Fibroblast of skin of abdomen (primary cell): ENCODE measurements around the gene ZNF462. TPM values are rescaled to one million over a fixed set of nuclear protein-coding genes. Genes with fewer than 3 reads are reported as not detected.
"Not testable (repeated sequence)": the region's sequence is repeated elsewhere in the genome, so short reads cannot be mapped to it uniquely, and the experiment has no call there.

Experiments used
- DNase-seq: peaks from one replicate; pipeline ENCODE4 v3.0.0-alpha.2; 2013
- polyA plus RNA-seq, 2 experiments: library from polyadenylated mRNA; unstranded; fragments of 120-200 nt; gene quantifications; one replicate each; pipeline ENCODE4 v1.2.1, GENCODE V29; 2013; ENCODE audit not compliant: insufficient read length in 2 of 2

The ZNF462 gene, protein sequence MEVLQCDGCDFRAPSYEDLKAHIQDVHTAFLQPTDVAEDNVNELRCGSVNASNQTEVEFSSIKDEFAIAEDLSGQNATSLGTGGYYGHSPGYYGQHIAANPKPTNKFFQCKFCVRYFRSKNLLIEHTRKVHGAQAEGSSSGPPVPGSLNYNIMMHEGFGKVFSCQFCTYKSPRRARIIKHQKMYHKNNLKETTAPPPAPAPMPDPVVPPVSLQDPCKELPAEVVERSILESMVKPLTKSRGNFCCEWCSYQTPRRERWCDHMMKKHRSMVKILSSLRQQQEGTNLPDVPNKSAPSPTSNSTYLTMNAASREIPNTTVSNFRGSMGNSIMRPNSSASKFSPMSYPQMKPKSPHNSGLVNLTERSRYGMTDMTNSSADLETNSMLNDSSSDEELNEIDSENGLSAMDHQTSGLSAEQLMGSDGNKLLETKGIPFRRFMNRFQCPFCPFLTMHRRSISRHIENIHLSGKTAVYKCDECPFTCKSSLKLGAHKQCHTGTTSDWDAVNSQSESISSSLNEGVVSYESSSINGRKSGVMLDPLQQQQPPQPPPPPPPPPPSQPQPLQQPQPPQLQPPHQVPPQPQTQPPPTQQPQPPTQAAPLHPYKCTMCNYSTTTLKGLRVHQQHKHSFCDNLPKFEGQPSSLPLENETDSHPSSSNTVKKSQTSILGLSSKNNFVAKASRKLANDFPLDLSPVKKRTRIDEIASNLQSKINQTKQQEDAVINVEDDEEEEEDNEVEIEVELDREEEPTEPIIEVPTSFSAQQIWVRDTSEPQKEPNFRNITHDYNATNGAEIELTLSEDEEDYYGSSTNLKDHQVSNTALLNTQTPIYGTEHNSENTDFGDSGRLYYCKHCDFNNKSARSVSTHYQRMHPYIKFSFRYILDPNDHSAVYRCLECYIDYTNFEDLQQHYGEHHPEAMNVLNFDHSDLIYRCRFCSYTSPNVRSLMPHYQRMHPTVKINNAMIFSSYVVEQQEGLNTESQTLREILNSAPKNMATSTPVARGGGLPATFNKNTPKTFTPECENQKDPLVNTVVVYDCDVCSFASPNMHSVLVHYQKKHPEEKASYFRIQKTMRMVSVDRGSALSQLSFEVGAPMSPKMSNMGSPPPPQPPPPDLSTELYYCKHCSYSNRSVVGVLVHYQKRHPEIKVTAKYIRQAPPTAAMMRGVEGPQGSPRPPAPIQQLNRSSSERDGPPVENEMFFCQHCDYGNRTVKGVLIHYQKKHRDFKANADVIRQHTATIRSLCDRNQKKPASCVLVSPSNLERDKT (N-terminal part only)
- polyA plus RNA-seq (2013, experiment 1 of 2; ENCODE audit: insufficient read length): 7.6 TPM
- 6.3 TPM for polyA plus RNA-seq (2013, experiment 2 of 2; ENCODE audit: insufficient read length)

DNA sequence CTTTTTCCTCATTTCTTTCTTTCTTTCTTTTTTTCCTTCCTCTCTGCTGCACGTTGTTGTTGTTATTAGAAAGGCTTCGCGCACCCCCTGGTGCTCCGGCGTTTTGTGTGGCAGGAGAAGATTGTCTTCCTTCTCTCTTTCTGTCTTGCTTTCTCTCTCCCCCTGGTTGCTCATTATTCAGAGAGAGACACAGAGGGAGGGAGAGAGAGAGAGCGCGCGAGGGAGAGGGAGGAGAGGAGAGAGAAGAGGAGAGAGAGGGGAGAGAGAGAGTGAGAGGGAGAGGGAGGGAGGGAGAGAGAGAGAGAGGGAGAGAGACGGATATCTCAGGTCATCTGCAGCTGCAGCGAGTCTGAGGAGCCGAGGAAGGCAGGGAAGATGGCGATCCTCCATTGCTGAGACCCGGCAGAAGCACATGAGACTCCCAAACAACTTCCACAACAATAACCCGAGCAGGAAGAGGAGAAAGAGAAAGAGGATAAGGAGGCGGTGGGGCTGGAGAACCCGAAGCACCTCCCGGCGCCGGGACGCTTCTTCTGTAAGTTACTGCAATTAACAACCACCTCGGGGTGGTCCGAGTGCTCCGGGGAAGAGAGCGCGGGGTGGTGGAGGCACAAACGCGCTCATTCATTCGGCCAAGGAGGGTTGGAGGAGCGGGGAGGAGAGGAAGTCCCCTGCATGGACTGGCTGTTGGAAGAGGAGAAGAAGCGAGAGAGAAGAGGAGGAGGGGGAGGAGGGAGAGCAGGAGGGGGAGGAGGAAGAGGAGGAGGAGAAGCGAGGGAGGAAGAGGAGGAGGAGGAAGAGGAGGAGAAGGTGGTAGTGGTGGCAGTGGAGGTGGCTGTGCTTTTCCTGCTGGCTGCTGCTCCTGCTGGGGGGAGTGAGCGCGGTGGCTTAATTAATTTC is at the start of gene ZNF462:
Gene ZNF462, plus strand, starts transcription at position 346 of the 900 bp plus-strand sequence. CDS start 60,218 bp downstream, outside the sequence.
- DNase-seq: peak; percentile 83

DNA sequence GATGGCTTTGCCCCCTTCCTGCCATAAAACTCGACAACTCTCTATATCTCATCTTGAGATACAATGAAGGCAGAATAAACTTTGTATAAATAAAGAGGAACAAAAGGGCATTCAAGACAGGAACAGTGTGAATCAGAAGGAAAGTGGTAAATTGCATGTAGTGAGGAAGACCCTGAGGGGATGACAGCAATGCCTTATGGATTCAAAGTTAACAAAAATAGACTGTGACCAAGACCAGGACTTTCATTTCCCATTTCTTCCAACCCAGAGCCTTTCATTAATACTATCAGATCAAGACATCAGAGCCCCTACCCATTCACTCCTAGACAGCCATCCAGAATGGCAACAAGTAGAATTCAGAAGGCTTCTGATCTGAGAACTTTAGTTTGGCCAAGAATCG is 46.4 kb upstream of the ZNF462 start:
- no peak for DNase-seq

DNA sequence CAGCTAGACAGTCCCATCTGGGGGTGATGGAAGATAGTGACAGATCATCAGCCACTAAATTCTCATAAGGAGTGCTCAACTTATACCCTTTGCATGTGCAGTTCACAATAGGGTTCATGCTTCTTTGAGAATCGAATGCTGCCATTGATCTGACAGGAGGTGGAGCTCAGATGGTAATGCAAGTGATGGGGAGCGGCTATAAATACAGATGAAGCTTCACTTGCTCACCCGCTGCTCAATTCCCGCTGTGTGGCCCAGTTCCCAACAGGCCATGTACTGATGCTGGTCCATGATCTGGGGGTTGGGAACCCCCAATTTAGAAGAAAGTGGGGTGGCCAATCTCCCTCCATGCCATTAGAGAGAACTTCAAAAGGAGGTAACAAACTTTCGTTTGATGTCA is 44.9 kb upstream of the ZNF462 start:
- DNase-seq: no peak

DNA sequence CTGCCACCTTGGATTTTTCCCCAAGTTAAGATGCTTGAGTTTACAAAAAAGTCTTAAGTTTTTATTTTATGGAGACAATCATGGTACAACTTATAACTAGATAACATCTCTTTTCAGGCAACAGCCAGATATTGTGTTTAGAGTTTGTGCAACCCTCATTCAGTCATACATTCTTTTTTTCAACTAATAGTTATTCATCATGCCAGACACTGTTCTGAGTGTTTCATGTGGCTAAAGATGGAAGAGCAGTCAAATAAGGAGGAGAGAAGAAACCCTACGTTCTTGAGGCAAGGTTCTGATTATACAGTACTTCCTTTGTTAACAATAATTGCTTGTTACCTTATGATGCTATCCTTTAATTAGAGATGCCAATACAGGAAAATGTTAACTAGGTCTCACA is 42.1 kb upstream of the ZNF462 start:
- DNase-seq: peak; percentile 5

DNA sequence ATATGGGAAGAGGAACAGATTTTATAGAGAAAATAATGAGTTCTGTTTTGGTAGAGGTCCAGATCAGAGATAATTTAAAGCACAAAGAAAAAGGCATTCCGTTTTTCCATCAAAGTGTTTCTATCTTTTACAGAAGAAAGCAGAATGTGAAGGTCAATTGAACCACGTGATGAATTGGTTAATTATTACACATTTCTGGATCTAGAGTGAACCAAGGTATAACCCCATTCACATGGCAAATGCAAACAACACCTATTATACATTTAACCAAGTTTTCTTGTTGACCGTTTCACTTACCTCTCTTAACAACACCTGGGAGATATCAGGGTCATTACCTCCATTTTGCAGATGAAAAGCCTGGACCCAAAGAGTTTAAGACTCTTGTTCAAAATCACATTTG is 34.9 kb upstream of the ZNF462 start:
- no peak for DNase-seq

DNA sequence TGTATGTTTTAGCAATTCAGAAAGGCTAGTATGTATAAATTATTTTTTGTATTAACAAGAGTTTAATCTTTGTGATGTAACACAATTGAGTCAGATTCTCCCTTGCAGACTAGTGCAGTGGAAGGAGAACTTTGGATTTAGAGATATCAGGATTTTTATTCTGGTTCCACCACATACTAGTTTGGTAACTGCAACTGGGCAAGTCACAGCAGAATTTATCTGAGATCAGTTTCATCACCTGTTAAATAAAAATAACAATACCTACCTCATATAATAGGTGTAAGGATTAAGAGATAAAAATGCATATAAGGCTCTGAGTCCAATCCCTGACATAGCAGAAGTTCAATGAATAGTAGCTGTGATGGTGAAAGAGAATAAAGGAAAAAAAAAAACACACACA is 34.0 kb upstream of the ZNF462 start:
- DNase-seq: no peak

DNA sequence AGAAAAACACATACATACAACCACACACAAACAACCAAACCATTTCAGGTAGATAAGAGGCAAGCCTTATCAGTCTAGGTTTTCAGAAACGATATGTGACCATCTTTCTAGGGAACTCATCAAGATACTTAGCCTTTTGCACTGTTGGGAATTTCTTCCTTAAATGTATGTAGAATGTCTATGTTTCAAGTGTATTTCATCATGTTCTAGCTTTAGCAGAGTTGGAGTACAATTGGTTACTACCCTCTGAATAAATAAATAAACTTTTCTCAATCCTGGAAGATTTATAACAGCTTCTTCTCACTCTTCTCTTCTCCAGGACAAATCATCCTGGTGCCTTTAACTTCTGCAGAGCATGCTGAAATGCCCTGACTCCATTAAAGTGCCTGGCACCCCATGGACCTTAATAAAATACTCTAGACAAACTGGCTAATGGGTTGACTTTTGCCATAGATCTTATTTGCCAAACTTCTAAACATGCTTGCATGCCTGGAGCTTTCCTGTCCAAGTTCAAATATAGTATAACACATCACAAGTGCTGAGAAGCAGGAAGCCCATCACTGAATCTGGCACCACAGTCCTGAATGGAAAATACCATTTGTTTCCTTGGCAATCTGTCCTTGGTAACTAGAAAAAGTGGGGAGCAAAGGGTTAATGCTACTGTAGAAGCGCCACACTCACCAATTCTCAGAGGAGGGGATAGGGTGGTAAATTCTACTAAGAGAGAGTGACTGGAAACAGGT is 33.1 kb upstream of the ZNF462 start:
- DNase-seq: no peak

DNA sequence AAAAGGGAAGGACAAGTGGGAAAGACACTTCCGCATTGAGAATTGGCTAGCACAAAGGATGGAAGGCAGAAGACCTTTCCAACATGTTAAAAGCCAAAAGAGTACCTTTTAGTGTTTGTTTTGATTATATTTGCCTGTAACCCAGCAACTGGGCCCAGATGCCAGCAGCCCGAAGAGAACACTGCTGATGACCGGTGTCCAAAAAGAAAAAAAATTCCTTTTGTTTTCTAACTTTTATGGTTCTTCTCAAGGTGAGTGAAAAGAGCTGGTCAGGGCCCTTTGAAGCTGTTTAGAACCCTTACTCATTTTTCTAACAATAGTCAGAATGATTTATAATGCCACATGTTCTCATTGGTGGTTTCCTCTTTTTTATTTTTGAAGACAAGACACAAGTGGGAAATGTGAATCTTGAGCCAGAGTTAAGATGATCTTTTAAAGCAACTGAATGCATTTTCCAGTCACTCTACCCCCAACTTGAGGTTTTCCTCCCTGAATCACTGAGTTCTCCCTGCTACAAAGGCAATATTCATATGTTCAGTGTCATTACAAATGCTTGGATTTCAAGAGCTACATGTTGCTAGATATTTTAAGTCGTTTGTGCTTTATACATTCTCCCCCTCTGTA is 32.3 kb upstream of the ZNF462 start:
- peak; percentile 50 for DNase-seq

DNA sequence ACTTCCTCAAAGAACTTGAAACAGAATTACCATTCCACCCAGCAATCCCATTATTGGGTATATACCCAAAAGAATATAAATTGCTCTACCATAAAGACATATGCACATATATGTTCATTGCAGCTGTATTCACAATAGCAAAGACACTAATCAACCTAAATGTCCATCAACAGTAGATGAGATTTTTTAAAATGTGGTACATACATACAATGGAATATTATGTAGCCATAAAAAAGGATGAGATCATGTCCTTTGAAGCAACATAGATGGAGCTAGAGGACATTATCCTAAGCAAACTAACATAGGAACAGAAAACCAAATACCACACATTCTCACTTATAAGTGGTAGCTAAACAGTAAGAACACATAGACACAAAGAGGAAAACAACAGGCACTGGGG is 28.1 kb upstream of the ZNF462 start:
- no peak for DNase-seq

DNA sequence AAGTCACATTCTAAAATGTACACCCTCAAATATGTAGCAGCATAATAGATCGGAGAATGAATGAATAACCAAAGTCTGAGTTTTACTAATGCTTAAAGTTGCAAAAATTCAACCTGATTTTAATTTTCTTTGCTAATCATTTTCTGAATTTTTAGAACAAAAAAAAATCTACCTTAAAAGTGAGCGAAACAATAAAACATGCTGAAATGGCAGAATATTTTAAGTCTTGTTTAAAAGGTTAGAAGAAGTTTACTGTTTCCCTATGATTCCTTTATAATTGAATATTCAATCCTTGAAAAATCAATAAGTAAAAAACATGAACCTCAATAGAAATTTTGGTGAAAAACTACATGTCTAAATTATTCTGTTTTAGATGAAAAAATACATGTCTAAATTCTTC is 27.1 kb upstream of the ZNF462 start:
- DNase-seq: no peak

DNA sequence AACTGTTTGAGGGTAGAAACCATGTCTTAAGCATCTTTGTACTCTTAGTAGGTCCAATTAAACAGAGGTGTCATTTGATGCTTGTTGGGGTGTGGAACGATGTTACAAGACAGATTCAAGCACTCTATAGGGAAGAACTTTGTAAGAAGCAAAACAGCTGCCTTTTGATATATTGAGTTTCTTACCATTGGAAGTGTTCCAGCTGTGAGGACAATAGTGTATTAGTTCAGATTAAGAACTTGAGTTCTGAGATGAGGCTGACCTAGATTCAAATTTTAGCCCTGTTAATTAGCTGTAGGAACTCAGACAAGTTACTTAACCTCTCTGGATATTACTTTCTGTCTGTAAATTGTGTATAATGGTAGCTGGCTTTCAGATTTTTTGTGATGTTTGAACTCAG is 19.6 kb upstream of the ZNF462 start:
- no peak for DNase-seq

DNA sequence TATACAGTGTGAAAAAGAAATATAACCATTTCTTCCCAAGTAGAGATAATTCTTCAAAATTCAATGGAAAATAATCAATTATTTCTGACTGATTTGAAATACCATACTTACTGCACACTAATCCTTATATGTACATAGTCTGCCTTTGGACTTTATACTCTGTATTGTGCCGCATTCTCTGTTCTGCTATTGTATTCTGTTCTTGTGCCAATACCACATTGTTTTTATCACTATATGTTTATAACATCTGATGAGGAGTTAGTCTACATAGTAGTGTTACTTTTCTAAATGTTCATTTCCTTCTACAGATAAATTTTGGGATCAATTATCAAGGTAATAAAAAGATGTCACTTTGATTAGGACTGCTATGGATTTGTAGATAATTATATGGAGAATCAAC is 16.7 kb upstream of the ZNF462 start:
- no peak for DNase-seq

DNA sequence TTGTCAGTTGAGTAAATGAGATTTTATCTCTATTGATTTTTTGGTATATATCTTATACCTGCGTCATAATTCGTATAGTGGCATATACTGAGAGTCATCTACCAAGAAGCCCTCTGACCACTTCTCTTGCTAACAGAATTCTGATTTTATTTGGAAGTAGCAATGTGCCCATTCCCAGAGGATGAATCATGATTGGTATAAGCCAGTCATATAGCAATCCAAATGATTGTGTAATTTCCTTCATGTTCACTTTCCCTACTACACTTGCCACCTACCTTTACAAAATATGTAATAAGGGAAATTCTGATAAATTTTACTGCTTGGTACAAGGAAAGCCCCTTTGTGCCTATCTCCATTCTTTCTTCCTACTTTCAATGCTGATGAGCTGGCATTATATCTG is 16.1 kb upstream of the ZNF462 start:
- peak; percentile 65 for DNase-seq

DNA sequence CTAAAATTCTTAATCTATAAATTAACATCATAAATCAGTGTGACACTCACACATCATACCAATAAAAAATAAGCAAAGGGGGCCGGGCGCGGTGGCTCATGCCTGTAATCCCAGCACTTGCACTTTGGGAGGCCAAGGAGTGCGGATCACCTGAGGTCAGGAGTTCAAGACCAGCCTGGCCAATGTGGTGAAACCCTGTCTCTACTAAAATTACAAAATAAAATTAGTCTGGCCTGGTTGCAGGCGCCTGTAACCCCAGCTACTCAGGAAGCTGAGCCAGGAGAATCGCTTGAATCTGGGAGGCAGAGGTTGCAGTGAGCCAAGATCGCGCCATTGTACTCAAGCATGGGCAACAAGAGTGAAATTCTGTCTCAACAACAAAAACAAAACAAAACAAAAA is 11.3 kb upstream of the ZNF462 start:
- DNase-seq: not testable (repeated sequence)

DNA sequence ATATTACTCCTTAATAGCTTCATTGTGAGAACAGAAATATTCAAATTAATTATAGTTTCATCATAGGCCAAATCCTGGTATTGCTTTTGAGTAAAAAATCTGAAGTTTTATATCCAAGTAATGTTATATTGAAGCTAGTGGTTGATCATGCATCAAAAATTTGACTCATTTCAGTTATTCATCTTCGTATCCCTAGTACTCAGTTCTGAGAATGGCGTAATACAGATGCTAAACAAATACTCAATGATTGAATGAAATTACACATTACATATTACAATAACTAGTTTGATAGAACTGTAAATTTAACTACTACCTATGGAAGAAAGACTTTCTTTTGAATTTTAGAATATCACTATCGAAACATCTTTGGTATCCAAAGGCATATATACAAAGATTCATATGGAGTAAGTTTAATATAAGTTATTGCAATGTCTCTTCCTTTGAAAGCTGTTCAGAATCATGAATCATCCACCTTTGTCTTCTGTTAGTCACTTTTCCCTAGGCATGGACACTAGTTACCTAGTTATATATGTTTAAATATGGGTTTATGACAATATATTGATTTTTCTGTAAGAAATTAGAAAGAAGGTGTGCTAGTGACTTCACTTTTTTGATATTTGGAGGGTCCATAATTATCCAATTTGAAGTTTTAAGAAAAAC is 5.0 kb upstream of the ZNF462 start:
- DNase-seq: no peak

DNA sequence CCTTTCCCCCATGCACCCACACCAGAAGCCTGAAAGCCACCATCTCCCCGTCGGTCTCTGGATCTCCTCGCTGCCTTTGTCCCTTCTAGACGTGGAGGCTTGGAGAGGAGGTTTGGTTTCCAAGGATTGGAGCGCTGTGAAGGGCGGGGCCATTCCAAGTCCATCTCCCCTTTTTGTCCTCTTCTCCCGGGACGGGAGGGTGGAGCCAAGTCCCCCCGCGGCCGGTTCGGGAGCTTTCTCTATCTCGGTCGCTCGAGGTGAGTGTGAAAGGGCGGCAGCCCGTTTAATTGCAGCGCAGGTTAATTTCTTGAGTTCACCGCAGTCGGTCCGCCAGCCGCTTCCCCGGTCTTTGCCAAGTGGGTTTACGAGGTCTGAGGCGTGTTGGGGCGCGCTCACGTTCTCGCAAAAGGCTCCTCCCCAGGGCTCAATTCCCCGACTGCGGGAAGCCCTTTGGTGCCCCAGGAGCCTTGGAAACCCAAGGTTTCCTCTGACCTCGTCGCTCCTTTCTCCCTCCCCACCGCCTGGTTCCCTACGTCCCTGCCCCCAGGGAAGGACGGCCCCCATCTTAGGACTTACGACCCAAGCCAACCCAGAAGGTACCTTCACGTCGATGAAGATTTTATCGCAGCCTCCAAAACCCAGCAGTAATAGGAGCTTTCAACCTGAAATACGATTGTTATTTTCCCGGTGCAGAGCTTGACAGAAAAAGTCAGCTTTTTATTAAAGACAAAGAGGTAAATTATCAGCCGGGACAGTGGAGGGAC is 2.8 kb upstream of the ZNF462 start:
- DNase-seq: peak; percentile 38

DNA sequence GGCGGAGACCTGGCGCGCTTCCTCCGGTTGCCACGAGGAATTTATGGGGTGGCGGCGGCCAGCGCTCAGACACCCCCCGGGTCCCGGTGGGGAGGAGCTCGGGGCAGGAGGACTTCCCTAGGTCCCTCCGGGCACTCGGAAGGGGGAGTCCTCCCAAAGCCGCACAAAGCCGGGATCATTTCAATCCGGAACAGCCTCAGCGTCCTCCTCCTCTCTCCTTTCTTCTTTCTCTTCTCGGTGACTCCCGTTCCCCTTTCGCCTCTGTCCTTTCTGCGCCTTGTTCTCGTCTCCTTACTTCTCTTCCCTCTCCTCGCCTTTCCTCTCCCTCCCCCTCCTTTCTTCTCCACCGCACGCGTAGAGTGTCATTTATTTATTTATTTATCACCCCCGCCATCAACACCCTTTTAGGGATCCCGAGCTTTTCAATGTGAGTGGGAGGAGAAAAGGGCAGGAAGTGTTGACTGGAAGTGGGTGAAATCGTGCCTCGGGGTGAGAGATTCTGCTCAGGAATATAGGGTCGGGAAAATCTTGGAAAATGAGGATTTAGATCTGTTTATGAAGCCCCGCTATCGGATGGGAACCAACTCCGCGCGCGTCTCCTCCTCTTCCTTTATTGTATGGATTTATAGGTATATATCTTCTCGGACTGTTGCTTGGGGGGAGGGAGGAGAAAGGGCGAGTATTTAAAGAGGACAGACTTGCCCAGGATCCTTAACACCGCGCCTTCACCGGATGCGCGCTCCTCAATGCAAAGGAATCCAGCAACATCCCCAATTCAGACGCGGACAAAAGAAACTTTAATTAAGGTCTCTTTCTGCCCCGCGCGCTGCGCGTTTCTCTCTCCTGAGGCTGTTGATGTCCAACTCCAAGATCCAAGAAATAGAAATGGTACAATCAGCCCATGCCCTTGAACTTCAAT is 2.0 kb upstream of the ZNF462 start:
- peak; percentile 56 for DNase-seq

DNA sequence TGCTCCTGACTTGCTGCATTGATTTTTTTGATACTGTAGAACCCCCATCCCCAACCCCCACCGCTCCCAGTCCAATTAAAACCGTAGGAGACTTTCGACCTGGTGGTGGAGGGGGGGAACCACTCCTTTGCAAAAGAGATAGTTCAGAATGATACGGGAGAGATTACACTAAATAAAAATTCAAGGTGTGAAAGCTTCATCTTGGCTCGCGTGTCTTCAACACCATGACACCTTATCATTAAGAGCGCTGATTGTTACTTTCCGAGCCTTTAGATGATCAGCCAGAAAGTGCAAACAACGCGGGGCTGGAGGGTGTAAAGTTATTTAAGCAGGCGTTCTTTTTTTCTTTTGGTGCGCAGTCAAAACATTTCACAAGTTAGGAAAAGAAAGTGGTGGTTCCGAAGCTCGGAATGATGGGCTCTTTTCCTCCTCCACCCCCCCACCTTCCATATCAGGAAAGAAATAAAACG is 1.3 kb upstream of the ZNF462 start:
- DNase-seq: no peak
